Ectodermal cell (in vitro differentiated cells): ENCODE results near the gene PREX1.

Source experiments
- H3K27ac ChIP-seq: 2 replicates; pipeline ENCODE4 v1.7.0; 2013; ENCODE audit warnings: mild to moderate bottlenecking, low read depth, low read length; ENCODE audit not compliant: insufficient read depth, poor library complexity, severe bottlenecking
- H3K27me3 ChIP-seq: 2 replicates; pipeline ENCODE4 v1.7.0; 2013; ENCODE audit warnings: mild to moderate bottlenecking, low read length; ENCODE audit not compliant: insufficient read depth, control insufficient read depth, poor library complexity, severe bottlenecking
- H3K36me3 ChIP-seq: one replicate; pipeline ENCODE4 v1.7.0; 2013; ENCODE audit warnings: low read length; ENCODE audit not compliant: control insufficient read depth, insufficient read depth
- H3K4me1 ChIP-seq: one replicate; pipeline ENCODE4 v1.7.0; 2013; ENCODE audit warnings: low read length; ENCODE audit not compliant: control insufficient read depth, insufficient read depth
- H3K4me3 ChIP-seq: 2 replicates; pipeline ENCODE4 v1.7.0; 2013; ENCODE audit warnings: low read depth, low read length, control low read depth; ENCODE audit not compliant: insufficient read depth
- H3K9me3 ChIP-seq: 2 replicates; pipeline ENCODE4 v1.7.0; 2013; ENCODE audit warnings: mild to moderate bottlenecking, low read length, moderate library complexity; ENCODE audit not compliant: control insufficient read depth
- WGBS, 2 experiments: methylation state at CpG; one replicate each; pipeline ENCODE4 v1.1.7; 2013; ENCODE audit warnings: missing lambda C conversion rate in 2 of 2; 5-methylcytosine and 5-hydroxymethylcytosine counted together

The PREX1 gene

GRCh38 chr20:48618052-48618451 is 209.7 kb downstream of the PREX1 start:
- H3K27ac ChIP-seq, result no peak overlapping the region
- 92 to 93% methylated on average over 13 of the region's 13 CpGs for WGBS, 2 experiments
- H3K9me3 ChIP-seq, result no peaks in the 10 kb centered on the region
- no peaks in the 10 kb centered on the region for H3K36me3 ChIP-seq
- H3K4me1 ChIP-seq, result no peaks in the 10 kb centered on the region
- H3K4me3 ChIP-seq, result no peak overlapping the region
- no peaks in the 10 kb centered on the region for H3K27me3 ChIP-seq

GRCh38 chr20:48617481-48617880 is 210.3 kb downstream of the PREX1 start:
- Histone ChIP-seq H3K36me3 (no peaks in the 10 kb centered on the region), H3K9me3 (no peaks in the 10 kb centered on the region), H3K4me3 (no peak overlapping the region), H3K27ac (no peak overlapping the region), H3K27me3 (no peaks in the 10 kb centered on the region), H3K4me1 (no peaks in the 10 kb centered on the region)
- WGBS, 2 experiments, result 94 to 95% methylated on average over 7 of the region's 7 CpGs

- WGBS, 2 experiments, result 89 to 90% methylated on average over 7 of the region's 7 CpGs
- H3K4me3 ChIP-seq, result no peak overlapping the region
- H3K9me3 ChIP-seq, result no peaks in the 10 kb centered on the region
- no peaks in the 10 kb centered on the region for H3K27me3 ChIP-seq
- H3K27ac ChIP-seq, result no peak overlapping the region
- H3K36me3 ChIP-seq, result no peaks in the 10 kb centered on the region
- H3K4me1 ChIP-seq, result no peaks in the 10 kb centered on the region
Measured at GRCh38 chr20:48616481-48616880, 211.3 kb downstream of the PREX1 start.

DNA sequence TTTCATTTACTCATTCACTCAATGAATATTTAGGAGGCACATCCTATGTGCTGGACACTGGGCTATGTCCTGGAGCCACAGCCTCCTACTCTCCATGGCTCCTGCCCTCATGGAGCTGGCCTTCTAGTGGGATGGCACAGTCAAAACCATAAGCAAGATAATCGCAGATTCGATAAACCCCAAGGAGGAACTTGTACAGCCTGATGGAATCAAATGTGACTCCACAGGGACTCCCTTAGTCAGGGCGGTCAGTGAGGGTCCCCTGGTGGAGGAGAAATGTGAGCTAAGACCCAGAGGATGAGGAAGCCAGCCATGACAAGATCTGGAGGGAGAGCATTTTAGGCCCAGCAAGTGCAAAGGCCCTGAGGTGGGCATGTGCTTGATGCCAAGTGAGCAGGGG is 211.9 kb downstream of the PREX1 start:
- Histone ChIP-seq H3K9me3 (no peaks in the 10 kb centered on the region), H3K4me1 (no peaks in the 10 kb centered on the region), H3K27ac (no peak overlapping the region), H3K27me3 (no peaks in the 10 kb centered on the region), H3K36me3 (no peaks in the 10 kb centered on the region), H3K4me3 (no peak overlapping the region)
- 95% methylated on average over 3 of the region's 3 CpGs for WGBS, 2 experiments

- Histone ChIP-seq H3K4me3 (no peak overlapping the region), H3K9me3 (no peaks in the 10 kb centered on the region), H3K27ac (no peak overlapping the region), H3K36me3 (no peaks in the 10 kb centered on the region), H3K27me3 (no peaks in the 10 kb centered on the region), H3K4me1 (no peaks in the 10 kb centered on the region)
- WGBS, 2 experiments, result 95 to 96% methylated on average over 12 of the region's 12 CpGs
Measured at GRCh38 chr20:48614593-48615274, 213.1 kb downstream of the PREX1 start.

DNA sequence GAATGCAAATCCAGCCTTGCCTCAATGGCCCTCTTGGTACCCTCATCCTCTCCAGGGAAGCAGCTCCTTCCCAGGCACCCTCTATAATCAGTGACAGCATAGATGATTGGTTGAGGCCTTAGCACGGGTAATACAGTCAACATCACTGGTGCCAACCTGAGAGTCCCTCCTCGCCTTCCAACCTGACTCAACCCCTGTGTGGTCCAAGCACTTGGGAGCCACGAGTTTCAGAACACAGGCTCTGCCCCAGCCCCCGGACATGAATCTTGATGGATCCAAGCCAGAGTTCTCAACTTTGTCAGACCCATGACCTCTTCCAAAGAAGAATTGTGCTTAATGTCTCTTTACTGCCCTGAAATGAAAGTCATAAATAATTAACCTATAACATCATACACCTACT is 213.9 kb downstream of the PREX1 start:
- Histone ChIP-seq H3K27ac (no peak overlapping the region), H3K27me3 (no peaks in the 10 kb centered on the region), H3K4me3 (no peak overlapping the region), H3K36me3 (no peaks in the 10 kb centered on the region), H3K9me3 (no peaks in the 10 kb centered on the region), H3K4me1 (peaks cover 2% of the 10 kb centered on the region)
- 93 to 95% methylated on average over 4 of the region's 4 CpGs for WGBS, 2 experiments

DNA sequence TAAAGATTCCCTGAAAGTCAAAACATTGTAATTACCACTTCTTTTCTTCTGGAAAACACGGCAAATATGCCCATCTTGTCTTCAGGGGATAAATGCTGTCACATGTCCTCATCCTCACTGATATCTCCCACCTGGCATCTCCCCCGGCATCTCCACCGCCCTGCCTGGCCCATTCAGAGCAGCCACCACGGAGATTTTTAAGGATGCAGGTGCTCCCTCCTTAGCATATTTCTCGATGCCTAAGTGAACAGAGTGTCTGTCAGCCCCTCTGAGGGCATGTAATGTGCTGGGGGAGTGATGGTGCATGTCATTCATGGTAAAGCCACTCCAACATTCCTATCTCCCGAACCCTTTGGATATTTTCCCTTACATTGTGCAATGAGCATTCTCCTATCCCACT is 215.5 kb downstream of the PREX1 start:
- Histone ChIP-seq H3K36me3 (no peaks in the 10 kb centered on the region), H3K27me3 (no peaks in the 10 kb centered on the region)

DNA sequence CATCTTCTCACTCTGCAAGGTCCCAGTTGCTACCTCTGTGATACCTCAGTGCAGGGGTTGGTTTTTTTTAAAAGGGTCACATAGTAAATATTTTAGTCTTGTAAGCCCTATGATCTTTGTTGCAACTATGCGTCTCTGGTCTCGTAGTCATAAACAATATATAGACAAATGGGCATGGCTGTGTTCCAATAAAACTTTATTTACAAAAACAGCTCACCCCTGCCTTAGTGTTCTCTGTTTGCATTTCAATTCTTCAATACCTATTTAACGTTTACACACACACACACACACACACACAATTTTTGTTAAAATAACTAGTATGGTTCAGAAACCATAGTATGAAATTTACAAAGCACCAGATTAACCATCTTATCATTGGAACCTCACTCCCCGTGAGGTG is 216.8 kb downstream of the PREX1 start:
- WGBS, 2 experiments, result 89 to 97% methylated on average over 4 of the region's 4 CpGs
- Histone ChIP-seq H3K27ac (no peak overlapping the region), H3K4me3 (no peak overlapping the region), H3K4me1 (peaks cover 7% of the 10 kb centered on the region), H3K36me3 (no peaks in the 10 kb centered on the region), H3K27me3 (no peaks in the 10 kb centered on the region), H3K9me3 (no peaks in the 10 kb centered on the region)

More for the DNA sequence above, 215.5 kb downstream of the PREX1 start:
- Histone ChIP-seq H3K9me3 (no peaks in the 10 kb centered on the region), H3K4me1 (peaks cover 7% of the 10 kb centered on the region), H3K27ac (no peak overlapping the region), H3K4me3 (no peak overlapping the region)
- WGBS, 2 experiments, result 82 to 88% methylated on average over 6 of the region's 6 CpGs

DNA sequence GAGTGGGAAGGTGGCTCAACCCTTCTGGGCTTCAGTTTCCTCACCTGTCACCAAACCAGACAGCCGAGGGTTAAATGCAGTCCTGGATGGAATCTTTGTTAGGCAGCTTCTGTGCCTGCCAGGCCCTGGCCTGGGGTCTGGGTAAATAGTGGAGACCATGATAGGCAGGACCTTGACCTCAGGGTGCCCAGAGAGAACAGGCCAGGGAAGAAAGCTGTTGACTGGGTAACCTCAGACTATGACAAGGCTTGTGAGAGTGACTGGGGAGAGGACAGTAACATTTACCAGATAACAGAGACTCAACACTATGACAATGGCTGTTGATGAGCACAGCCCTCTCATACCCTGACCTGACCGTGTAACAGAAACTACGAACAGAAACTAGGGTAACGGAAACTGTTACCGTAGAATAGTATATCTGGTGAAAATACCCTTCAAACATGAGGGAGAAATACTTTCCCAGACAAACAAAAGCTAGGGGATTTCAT is 218.3 kb downstream of the PREX1 start:
- Histone ChIP-seq H3K27ac (no peak overlapping the region), H3K27me3 (no peaks in the 10 kb centered on the region), H3K4me3 (no peak overlapping the region), H3K4me1 (peaks cover 7% of the 10 kb centered on the region), H3K36me3 (no peaks in the 10 kb centered on the region), H3K9me3 (no peaks in the 10 kb centered on the region)
- whole genome bisulfite sequencing, 2 experiments, result 85 to 91% methylated on average over 5 of the region's 5 CpGs

DNA sequence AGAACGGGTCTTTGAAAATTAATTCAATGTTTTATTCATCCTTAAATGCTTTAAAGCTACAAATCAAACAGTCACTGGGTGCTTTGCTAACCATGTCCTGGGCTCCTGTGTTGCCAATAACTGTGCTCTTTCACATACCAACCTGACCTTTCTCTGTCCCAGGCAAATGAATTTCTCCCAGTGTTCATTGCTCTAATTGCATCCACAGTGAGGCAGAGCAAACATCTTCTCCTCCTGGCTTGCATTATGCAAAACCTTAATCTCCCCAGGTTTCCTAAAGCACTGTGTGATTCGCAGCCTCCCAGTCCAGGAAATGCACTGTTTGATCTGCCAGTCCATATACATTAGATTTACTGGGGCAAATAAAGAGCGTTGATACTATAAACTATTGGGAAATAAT is 219.0 kb downstream of the PREX1 start:
- H3K4me3 ChIP-seq, result no peak overlapping the region
- peaks cover 7% of the 10 kb centered on the region for H3K4me1 ChIP-seq
- WGBS, 2 experiments, result 85 to 88% methylated on average over 2 to 3 of the region's 3 CpGs
- no peaks in the 10 kb centered on the region for H3K9me3 ChIP-seq
- no peaks in the 10 kb centered on the region for H3K27me3 ChIP-seq
- H3K36me3 ChIP-seq, result no peaks in the 10 kb centered on the region
- no peak overlapping the region for H3K27ac ChIP-seq

GRCh38 chr20:48607544-48607865 is 220.3 kb downstream of the PREX1 start:
- H3K27me3 ChIP-seq, result no peaks in the 10 kb centered on the region
- H3K4me3 ChIP-seq, result no peak overlapping the region
- peaks cover 7% of the 10 kb centered on the region for H3K4me1 ChIP-seq
- no peaks in the 10 kb centered on the region for H3K36me3 ChIP-seq
- no peak overlapping the region for H3K27ac ChIP-seq
- WGBS, 2 experiments, result 87 to 91% methylated on average over 8 of the region's 8 CpGs
- no peaks in the 10 kb centered on the region for H3K9me3 ChIP-seq
